Heart right ventricle (tissue), 16 donors: ENCODE data around the gene PRRT4. TPM values are rescaled to one million over a fixed set of nuclear protein-coding genes. Genes with fewer than 3 reads are reported as not detected.

Source experiments
- ATAC-seq, 8 donors: fragments of 200-7000 bp; cut with Tn5 transposase; one replicate each; pipeline ENCODE4 v1.9.1; 2020; ENCODE audit warnings: mild to moderate bottlenecking in 8 of 8, moderate library complexity in 8 of 8, moderate number of reproducible peaks in 1 of 8
- DNase-seq, 2 donors: peaks; one replicate each; pipeline ENCODE4 v3.0.0-alpha.2; 2020
- H3K27ac ChIP-seq, 10 donors: fragments of 200-600 bp; sonication (generic) in 2 of 10; one replicate each; pipeline versions ENCODE4 v1.5.0 to v1.8.0; 2020 to 2022; ENCODE audit warnings: mild to moderate bottlenecking in 3 of 10
- H3K27me3 ChIP-seq, 7 donors: fragments of 200-600 bp; one replicate each; pipeline ENCODE4 v1.8.0; 2021 to 2022; ENCODE audit warnings: mild to moderate bottlenecking in 2 of 7
- H3K36me3 ChIP-seq, 9 donors: fragments of 200-600 bp; sonication (generic) in 1 of 9; one replicate each; pipeline versions ENCODE4 v1.5.0 to v1.8.0; 2020 to 2022; ENCODE audit warnings: mild to moderate bottlenecking in 2 of 9
- H3K4me1 ChIP-seq, 9 donors: fragments of 200-600 bp; sonication (generic) in 1 of 9; one replicate each; pipeline versions ENCODE4 v1.5.0 to v1.8.0; 2020 to 2022; ENCODE audit warnings: mild to moderate bottlenecking in 4 of 9
- H3K4me3 ChIP-seq, 10 donors: fragments of 200-600 bp; sonication (generic) in 2 of 10; one replicate each; pipeline versions ENCODE4 v1.5.0 to v1.8.0; 2020 to 2022; ENCODE audit warnings: mild to moderate bottlenecking in 7 of 10, moderate library complexity in 2 of 10
- H3K9me3 ChIP-seq, 11 donors: fragments of 200-600 bp in 10 of 11; sonication (generic) in 2 of 11; one replicate each; pipeline versions ENCODE4 v1.5.0 to v1.8.0; 2013 to 2022; ENCODE audit warnings: mild to moderate bottlenecking in 2 of 11, control low read depth in 1 of 11, moderate library complexity in 1 of 11
- CTCF ChIP-seq, 9 donors: fragments of 200-600 bp; sonication (generic) in 2 of 9; IDR thresholded peaks; one replicate each; pipeline versions ENCODE4 v1.5.0 to v1.8.0; 2021 to 2022; ENCODE audit warnings: antibody characterized with exemption in 9 of 9, mild to moderate bottlenecking in 5 of 9, moderate library complexity in 1 of 9
- WGBS, 2 donors: extraction: QIAGEN DNeasy Blood & Tissue Kit; methylation state at CpG; one replicate each; pipeline ENCODE4 v1.1.7; 2013; ENCODE audit warnings: inconsistent platforms in 1 of 2; 5-methylcytosine and 5-hydroxymethylcytosine counted together
- intact Hi-C, 10 donors: fragments of 100-400 bp; cut with DNase I; formaldehyde crosslinking; loops; one replicate each; pipeline versions ENCODE4 v1.11.1 to v1.14.2; 2022
- polyA plus RNA-seq, 2 donors: library from polyadenylated mRNA; stranded (reverse); fragments of 200-250 nt; gene quantifications; one replicate each; pipeline ENCODE4 v1.2.3, GENCODE V29; 2013
- total RNA-seq, 10 donors: library from RNA; stranded (reverse); fragmentation: NEBNext Ultra II Directional in 3 of 10; extraction: Animal tissue kit (Norgen Biotek cat#: 25700) in 3 of 10; gene quantifications; one replicate each; pipeline versions ENCODE4 v1.2.1 to v1.2.4, GENCODE V29; 2021 to 2023
- donor health status: Arrhythmogenic right ventricular cardiomyopathy.
- donor health status: ischemic (EF 13 %, LVEDD 7.1; RV severe dilation, severe dysfunction).
- donor health status: healthy with polysubstance abuse.
- donor health status: DM: no; HTN: yes; CAD: no.
- donor health status: DM: no; HTN: no; CAD: no.
- donor health status: ischemic (EF 25% LVEDD 6.9; RV normal size, moderate dysfunction).
- donor health status: ischemic (EF 25% LVEDD 5.7; RV mildly dilated, moderate dysfunction).
- donor health status: healthy.
- donor health status: DM: yes; HTN: yes; CAD: no.
- donor health status: Ischemic cardiomyopathy.
- donor health status: ischemic (EF 35%, LVEDD 5.7; RV mildly dilated, moderate dysfunction).
- donor health status: nonischemic (EF 11% LVEDD 7.7; RV severe dilation, severe dysfunction).
- donor health status: DM: yes; HTN: yes; CAD: no.
- donor health status: PGD.
- donor health status: ischemic (EF 29% LVEDD 5.4; RV normal size, mild dysfunction).
- donor health status: nonischemic (EF 23%, LVEDD 6.1; RV moderate dilation, normal function).

PRRT4 gene
- total and polyA plus RNA-seq, 12 donors: 0.67 to 3.1 (median 2.0) TPM

- H3K4me3 ChIP-seq: peak overlapping the region; percentile 41 to 84 (median 69)
- no peak for DNase-seq
- H3K27me3 ChIP-seq: no peaks in the 10 kb centered on the region
- peaks cover 0 to 5% (median 0%) of the 10 kb centered on the region in 11 donors for H3K9me3 ChIP-seq
- H3K27ac ChIP-seq: peak overlapping the region in 9 of 10 donors; percentile 59 to 95 (median 81)
- peaks cover 13 to 60% (median 55%) of the 10 kb centered on the region in 9 donors for H3K4me1 ChIP-seq
- intact Hi-C loops: no loop called here
- ATAC-seq: no peak
- H3K36me3 ChIP-seq: peaks cover 0 to 3% (median 0%) of the 10 kb centered on the region in 9 donors
- no peak for TF ChIP-seq CTCF (IDR thresholded peaks at IDR 0.05)
- WGBS, 2 donors: 33 to 37% methylated on average over 25 of the region's 25 CpGs
Measured at GRCh38 chr7:128408709-128409595, 47.5 kb upstream of the PRRT4 start.

- ATAC-seq (no peak), DNase-seq (no peak)
- Histone ChIP-seq H3K4me1 (peaks cover 13 to 66% (median 56%) of the 10 kb centered on the region in 9 donors), H3K4me3 (peak overlapping the region in 5 of 10 donors; percentile 60 to 84 (median 78)), H3K27me3 (no peaks in the 10 kb centered on the region), H3K27ac (peak overlapping the region in 8 of 10 donors; percentile 59 to 95 (median 81)), H3K36me3 (peaks cover 0 to 10% (median 0%) of the 10 kb centered on the region in 9 donors), H3K9me3 (no peaks in the 10 kb centered on the region)
- intact Hi-C loops: no loop called here
- TF ChIP-seq CTCF (IDR thresholded peaks at IDR 0.05): no peak
- WGBS, 2 donors: 57 to 72% methylated on average over 11 of the region's 11 CpGs
Measured at GRCh38 chr7:128407751-128408708, 46.5 kb upstream of the PRRT4 start.

- no peak for ATAC-seq
- Histone ChIP-seq H3K36me3 (peaks cover 0 to 18% (median 0%) of the 10 kb centered on the region in 9 donors), H3K27ac (peak overlapping the region in 4 of 10 donors; percentile 9 to 95 (median 58)), H3K27me3 (no peaks in the 10 kb centered on the region), H3K9me3 (no peaks in the 10 kb centered on the region), H3K4me1 (peaks cover 13 to 66% (median 56%) of the 10 kb centered on the region in 9 donors), H3K4me3 (peak overlapping the region in 1 of 10 donors; percentile 84)
- TF ChIP-seq CTCF (IDR thresholded peaks at IDR 0.05): no peak
- 84 to 85% methylated on average over 7 of the region's 7 CpGs for WGBS, 2 donors
- DNase-seq: no peak
- intact Hi-C loops: no loop called here
Measured at GRCh38 chr7:128407233-128407589, 45.7 kb upstream of the PRRT4 start.
